Fibroblast of lung (primary cell): Measurements from ENCODE around the gene FGR.

Source experiments
- EZH2 ChIP-seq: IDR thresholded peaks from 2 replicates; pipeline ENCODE4 v1.5.1; 2012; ENCODE audit warnings: low read length, control low read depth, mild to moderate bottlenecking; ENCODE audit errors: missing control alignments
- TF ChIP-seq, protein P1 (sequence below), 2 donors: IDR thresholded peaks in 1 of 2; conservative IDR thresholded peaks in 1 of 2; 1 replicate in 1 of 2; 2 replicates in 1 of 2; pipeline ENCODE4 v1.5.1; 2011 to 2012; ENCODE audit warnings: low read length in 2 of 2, control low read depth in 1 of 2, inconsistent platforms in 1 of 2, low read depth in 1 of 2, mild to moderate bottlenecking in 1 of 2

DNA sequence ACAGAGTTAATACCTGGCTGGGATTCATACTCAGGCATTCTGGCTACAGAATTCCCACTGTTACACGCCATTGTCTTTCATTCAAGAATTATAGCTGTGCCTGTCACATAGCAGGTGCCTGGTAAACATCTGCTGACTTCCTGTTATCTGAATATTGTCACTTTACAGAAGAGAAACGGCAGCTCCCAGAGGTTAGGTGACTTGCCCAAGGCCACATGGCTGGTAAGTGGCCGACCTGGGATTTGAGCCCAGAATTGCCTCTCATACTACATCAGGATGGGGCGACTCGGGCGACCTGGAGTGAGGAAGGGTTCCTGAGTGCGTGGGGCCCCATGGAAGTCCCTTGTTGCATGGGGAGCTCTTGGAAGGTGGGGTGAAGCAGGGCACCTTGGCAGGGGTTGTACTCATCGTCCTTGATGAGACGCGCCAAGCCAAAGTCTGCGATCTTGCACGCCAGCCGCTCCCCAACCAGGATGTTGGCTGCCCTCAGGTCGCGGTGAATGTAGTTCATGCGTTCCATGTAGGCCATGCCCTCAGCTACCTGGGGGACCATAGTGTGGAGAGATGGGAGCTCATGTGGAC, 20.9 kb downstream of the FGR start:
- TF ChIP-seq, protein P1, sequence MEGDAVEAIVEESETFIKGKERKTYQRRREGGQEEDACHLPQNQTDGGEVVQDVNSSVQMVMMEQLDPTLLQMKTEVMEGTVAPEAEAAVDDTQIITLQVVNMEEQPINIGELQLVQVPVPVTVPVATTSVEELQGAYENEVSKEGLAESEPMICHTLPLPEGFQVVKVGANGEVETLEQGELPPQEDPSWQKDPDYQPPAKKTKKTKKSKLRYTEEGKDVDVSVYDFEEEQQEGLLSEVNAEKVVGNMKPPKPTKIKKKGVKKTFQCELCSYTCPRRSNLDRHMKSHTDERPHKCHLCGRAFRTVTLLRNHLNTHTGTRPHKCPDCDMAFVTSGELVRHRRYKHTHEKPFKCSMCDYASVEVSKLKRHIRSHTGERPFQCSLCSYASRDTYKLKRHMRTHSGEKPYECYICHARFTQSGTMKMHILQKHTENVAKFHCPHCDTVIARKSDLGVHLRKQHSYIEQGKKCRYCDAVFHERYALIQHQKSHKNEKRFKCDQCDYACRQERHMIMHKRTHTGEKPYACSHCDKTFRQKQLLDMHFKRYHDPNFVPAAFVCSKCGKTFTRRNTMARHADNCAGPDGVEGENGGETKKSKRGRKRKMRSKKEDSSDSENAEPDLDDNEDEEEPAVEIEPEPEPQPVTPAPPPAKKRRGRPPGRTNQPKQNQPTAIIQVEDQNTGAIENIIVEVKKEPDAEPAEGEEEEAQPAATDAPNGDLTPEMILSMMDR (conservative IDR thresholded peaks at IDR 0.05 in 1 of 2, IDR thresholded peaks at IDR 0.05 in 1 of 2; ENCODE audit: low read depth in 1 of 2, low read length in 2 of 2) = no peak
- no peak for TF ChIP-seq EZH2
